NCI-H82 (cell line): ENCODE data around the gene R3HDM2.
"Not testable (repeated sequence)": the region's sequence is repeated elsewhere in the genome, so short reads cannot be mapped to it uniquely, and the experiment has no call there.

ENCODE experiments used
- DNase-seq: peaks from one replicate; lab custom pipeline; 2025; lab: John Stamatoyannopoulos, UW

R3HDM2 gene

GRCh38 chr12:57452937-57453509 is 22.2 kb upstream of the R3HDM2 start:
- peak; percentile 96 for DNase-seq

GRCh38 chr12:57452181-57452936 is 21.5 kb upstream of the R3HDM2 start:
- peak; percentile 99 for DNase-seq

- DNase-seq = no peak
Measured at GRCh38 chr12:57451233-57451778, 20.5 kb upstream of the R3HDM2 start.

DNA sequence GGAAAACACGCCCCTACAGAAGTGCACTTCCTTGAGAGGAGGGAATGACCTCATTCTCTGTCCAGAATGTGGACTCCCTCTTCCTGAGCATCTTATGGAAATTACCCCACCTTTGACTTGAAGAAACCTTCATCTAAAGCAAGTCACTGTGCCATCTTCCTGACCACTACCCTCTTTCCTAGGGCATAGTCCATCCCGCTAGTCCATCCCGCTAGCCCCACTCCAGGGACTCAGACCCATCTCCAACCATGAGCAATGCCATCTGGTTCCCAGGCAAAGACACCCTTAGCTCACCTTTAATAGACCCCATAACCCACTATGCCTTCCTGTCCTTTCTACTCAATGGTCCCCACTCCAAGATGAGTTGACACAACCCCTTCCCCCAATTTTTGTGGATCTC is 19.2 kb upstream of the R3HDM2 start:
- DNase-seq = no peak

GRCh38 chr12:57449375-57449774 is 18.5 kb upstream of the R3HDM2 start:
- DNase-seq = no peak

DNA sequence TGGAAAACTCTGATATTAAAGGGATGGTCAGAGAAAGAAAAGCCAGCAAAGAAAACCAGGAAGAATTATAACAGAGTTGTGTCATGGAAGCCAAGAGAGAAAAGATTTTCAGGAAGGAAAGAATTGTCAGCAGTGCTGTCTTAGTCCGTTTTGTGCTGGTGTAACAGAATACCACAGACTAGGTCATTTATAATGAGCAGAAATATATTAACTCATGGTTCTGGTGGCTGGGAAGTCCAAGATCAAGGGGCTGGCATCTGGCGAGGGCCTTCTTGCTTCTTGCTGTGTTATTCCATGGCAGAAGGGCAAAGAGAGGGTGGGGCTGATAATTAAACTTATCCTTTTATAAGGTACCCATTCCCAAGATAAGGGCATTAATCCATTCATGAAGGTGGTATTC is 17.8 kb upstream of the R3HDM2 start:
- no peak for DNase-seq

DNA sequence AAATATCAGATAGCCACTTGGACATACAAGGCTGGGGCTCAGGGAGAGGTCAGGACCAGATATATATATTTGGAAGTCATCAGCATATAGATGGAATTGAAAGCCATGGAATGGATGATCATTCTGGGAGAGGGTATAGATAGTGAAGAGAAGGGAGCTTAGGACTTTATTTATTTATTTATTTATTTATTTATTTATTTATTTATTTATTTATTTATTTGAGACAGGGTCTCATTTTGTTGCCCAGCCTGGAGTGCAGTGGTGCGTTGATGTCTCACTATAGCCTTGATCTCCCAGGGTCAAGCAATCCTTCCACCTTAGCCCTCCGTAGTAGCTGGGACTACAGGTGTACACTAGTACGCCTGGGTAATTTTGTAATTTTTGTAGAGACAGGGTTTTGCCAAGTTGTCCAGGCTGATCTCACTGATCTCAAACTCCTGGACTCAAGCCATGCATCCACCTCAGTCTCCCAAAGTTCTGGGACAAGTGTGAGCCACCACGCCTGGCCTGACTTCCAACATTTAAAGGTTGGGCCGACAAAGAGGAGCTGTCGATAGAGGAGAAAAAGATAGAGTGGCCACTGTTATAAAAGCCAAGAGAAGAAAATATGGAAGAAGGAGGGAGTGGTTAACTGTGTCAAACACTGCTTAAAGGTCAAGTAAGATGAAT is 15.6 kb upstream of the R3HDM2 start:
- DNase-seq = no peak

- DNase-seq = peak; percentile 51
Measured at GRCh38 chr12:57444744-57445143, 13.9 kb upstream of the R3HDM2 start.

- DNase-seq = not testable (repeated sequence)
Measured at GRCh38 chr12:57444337-57444736, 13.5 kb upstream of the R3HDM2 start.

DNA sequence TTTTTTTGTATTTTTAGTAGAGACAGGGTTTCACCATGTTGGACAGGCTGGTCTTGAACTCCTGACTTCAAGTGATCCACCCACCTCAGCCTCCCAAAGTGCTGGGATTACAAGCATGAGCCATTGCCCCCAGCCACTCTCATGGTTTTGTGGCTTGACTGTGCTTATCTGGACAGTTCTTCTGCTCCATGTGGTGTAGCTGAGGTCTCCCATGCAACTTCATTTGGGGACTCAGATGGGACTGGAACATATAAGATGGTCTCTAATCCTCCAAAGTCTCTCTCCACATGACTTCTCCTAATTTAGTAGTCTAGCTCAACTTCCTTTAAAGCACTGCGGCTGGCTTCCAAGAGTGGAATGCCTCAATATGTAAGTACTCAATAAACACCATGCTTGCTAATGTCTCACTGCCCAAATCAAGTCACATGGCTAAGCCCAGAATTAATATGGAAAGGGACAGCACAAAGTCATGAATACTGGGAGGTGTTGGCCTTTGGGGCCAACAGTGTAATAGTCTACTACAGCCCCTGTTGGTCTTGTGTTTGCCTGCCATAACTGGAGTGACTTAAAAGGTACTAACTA is 11.1 kb upstream of the R3HDM2 start:
- no peak for DNase-seq

GRCh38 chr12:57441393-57441792 is 10.6 kb upstream of the R3HDM2 start:
- not testable (repeated sequence) for DNase-seq

DNA sequence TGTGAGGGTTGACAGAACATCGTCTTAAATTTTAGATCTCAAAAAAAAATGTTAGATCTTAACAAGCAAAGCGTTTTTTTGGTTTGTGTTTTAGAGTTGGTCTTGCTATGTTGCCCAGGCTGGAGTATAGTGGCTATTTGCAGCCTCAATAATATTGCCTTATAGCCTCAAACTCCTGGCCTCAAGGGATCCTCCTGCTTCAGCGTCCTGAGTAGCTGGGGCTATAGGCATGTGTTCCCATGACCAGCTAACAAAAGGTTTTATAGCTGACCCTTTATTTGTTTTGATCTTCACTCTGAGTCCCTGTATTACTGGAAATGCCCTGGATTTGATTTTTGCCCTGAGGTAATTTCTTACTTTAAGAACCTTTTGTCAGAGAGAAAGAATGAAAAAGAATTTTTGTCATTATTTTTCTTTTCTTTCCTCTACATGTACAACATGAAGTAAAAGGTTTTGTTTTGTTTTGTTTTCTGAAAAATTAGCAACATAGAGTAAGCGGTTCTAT is 9.0 kb upstream of the R3HDM2 start:
- no peak for DNase-seq

DNA sequence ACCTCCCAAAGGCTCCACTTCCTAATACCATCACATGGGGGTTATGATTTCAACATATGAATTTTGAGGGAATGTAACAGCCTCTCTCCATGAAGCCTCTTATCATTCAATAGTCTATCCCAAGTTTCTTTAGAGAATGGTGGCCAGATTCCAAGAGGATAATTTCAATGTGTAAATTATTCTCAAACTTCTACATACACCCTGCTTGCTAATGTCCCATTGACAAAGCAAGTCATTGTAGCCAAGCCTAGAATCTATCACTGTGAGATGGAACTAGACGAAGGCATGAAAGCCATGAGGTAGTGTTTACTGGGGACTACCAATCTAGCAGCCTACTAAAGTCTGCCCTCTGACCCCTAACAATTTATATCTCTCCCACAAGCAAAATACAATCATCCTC is 7.6 kb upstream of the R3HDM2 start:
- DNase-seq = no peak

- DNase-seq = no peak
Measured at GRCh38 chr12:57435293-57435692, 4.5 kb upstream of the R3HDM2 start.

GRCh38 chr12:57434517-57435223 is 3.8 kb upstream of the R3HDM2 start, which contains the start of gene INHBC:
Gene INHBC (plus strand): TSS chr12:57434784. CDS start chr12:57434887, 103 bp downstream.
- no peak for DNase-seq

GRCh38 chr12:57433370-57433769 is 2.5 kb upstream of the R3HDM2 start:
- no peak for DNase-seq

DNA sequence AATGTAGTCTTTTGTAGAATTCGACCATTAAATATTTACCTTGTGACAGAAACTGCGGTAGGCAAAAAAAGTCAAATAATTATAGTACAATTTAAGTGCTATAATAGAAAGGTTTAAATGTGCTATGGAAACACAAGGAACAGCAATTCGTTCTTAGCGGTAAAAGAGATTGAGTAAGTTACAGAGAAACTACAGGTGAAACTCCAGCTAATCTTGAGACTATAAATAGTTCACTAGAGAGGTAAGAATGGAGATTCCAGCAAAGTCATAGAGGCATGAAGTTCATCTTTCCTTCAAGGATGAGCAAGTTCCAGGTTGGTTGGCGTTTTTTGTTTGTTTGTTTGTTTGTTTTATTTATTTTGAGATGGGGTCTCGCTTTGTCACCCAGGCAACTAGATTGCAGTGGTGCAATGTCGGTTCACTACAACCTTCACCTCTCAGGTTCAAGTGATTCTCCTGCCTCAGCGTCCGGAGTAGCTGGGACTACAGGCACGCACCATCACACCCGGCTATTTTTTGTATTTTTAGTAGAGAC is 878 bp upstream of the R3HDM2 start:
- no peak for DNase-seq

DNA sequence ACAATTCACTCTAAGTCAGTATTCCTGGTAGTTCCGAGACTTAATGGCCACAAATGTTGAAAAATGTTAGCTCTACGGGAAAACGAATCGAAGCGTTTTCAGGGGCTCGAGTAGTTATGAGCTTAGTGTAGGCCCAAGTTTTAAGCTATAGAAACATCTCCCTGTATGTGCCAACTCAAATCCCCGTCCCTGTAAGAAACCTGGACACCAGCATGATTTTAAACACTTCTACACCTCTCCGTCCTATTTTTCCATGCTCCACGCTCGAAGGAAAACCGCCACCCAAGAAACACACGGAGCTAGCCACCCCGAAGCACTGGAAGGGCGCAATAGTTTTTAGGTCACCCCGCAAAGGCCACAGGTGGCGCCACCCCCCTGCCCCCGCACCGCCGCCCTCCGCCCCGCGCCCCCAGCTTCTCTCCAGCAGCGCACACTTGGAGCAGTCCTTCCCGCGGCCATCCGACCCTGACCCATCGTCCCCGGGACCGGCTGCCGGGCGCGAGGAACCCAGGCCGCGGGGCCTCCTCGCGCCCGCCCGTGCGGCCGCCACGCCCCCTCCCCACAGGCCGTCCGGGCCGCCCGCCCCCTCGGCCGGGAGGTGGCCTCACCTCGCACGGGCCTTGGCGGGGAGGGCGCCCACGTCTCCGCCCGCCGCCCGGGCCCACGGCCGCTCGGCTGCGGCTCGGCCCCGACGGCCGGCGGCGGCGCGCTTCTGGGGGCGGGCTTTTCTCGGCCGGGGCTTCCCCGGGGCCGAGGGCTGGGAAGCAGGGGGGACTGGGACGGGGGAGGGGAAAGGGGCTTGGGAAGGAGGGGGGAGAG is 522 bp downstream of the R3HDM2 start:
- DNase-seq = peak; percentile 57

GRCh38 chr12:57429473-57430111 is 1.3 kb downstream of the R3HDM2 start:
- no peak for DNase-seq

GRCh38 chr12:57428965-57429364 is 1.9 kb downstream of the R3HDM2 start:
- DNase-seq = no peak
